HG03108 (cell line): ENCODE measurements around the gene CDKAL1.

ENCODE experiments used
- ATAC-seq: cut with Tn5 transposase; IDR thresholded peaks from one replicate; pipeline ENCODE4 v1.9.1; 2021; ENCODE audit warnings: moderate library complexity; ENCODE audit not compliant: unreplicated experiment

CDKAL1 gene

GRCh38 chr6:20946022-20946421 lies 411.8 kb downstream of the CDKAL1 start:
- peak; percentile 72 for ATAC-seq

GRCh38 chr6:20946890-20947289 lies 412.6 kb downstream of the CDKAL1 start:
- ATAC-seq = no peak

GRCh38 chr6:20947977-20948376 lies 413.7 kb downstream of the CDKAL1 start:
- no peak for ATAC-seq

- no peak for ATAC-seq
Observed at GRCh38 chr6:20948556-20948955, 414.3 kb downstream of the CDKAL1 start.

DNA sequence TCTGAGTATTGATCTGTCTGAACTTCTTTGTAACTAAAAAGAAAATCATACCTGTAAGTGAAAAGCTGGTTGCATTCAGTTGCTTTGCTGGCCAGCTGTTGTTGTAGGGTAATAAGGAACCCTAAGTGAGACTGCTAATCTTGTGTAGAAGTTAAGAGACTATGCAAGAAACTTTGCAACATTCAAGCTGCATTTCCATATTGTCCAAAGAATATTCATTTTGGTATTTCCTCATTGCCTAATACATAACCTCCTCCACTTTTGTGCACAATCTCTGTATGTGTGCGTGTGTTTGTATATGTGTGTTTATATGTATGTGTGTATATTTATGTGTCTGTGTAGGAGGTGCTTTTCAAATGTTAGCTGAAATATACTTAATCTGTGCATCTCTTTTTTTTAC lies 414.9 kb downstream of the CDKAL1 start:
- ATAC-seq = no peak

- no peak for ATAC-seq
Observed at GRCh38 chr6:20952699-20953474, 418.6 kb downstream of the CDKAL1 start.

DNA sequence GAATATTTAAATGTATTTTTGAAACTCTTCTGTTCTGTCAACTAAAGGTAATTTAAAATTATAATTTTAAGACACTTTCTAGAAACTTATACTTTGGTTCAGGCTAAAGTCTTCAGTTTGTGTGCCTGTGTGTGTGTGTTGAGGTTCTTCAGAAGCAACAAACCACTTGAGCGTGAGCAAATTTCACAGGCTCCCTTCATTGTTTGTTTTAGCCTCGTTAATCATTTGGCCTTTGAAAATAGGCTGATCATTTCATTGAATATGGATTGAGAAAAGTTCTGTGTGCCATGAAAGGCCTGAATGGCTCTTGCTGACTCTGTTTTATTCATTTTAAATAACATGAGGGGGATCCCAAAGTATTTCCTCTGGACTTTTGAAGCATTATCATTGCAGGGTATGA lies 420.1 kb downstream of the CDKAL1 start:
- ATAC-seq = no peak

DNA sequence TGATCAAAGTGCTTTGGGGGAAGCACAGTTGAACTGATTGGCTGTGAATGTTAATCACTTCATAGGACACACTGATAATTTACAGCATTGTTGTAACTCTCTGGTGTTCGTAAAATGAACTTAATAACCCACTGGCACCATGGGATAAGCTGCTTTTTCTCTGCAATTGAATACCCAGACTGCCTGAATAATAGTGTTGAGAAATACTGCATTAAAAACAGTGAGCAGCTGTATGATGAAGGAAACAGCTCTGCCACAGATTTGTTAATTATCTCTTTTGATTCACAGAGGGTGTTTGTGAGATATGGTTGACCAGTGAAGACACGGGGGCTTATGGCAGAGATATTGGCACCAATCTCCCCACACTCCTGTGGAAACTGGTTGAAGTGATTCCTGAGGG lies 420.9 kb downstream of the CDKAL1 start:
- no peak for ATAC-seq

- ATAC-seq = no peak
Observed at GRCh38 chr6:20955751-20956150, 421.5 kb downstream of the CDKAL1 start.

- no peak for ATAC-seq
Observed at GRCh38 chr6:20960067-20960466, 425.8 kb downstream of the CDKAL1 start.

- no peak for ATAC-seq
Observed at GRCh38 chr6:20965276-20965675, 431.0 kb downstream of the CDKAL1 start.

GRCh38 chr6:20965915-20966314 lies 431.7 kb downstream of the CDKAL1 start:
- no peak for ATAC-seq

GRCh38 chr6:20969551-20969950 lies 435.3 kb downstream of the CDKAL1 start:
- no peak for ATAC-seq

DNA sequence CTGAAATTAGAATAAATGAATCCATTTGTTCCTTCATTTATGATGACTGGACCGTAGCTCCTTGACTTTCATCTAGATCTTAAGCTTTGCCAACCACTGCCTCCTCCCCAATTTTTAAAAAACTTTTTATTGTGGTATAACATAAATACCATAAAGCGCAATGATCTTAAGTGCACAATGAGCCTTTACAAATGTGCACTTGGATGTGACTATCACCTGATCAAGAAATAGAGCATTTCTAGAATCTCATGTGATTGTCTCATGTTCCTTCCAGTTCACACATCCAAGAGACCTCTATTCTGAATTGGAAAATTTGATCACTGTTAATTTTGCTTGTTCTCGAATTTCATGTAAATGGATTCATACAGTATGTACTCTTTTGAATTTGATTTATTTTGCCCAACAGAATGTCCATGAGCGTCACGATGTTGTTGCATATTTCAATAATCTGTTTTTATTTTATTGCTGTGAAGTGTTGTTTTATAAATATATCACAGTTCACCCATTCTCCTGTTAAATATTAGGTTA lies 442.2 kb downstream of the CDKAL1 start:
- no peak for ATAC-seq

GRCh38 chr6:20978151-20978614 lies 443.9 kb downstream of the CDKAL1 start:
- peak; percentile 75 for ATAC-seq

DNA sequence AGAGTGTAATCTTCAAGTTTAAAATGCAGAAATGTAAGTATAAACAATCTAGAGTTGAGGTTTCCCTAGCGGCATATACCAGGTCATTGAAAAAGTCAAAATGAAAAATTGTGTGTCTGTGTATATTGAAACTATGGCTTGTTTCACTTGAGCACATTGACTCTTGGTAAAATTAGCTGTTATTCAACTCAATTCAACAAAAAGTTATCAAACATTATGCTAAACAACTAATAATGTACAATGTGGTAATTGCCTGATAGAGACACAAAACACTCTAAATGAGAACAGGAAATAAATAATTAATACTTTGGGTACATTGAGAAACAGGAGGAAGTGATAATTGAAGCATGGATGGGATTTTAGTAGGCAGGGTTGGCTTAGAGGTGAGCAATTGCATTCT lies 444.8 kb downstream of the CDKAL1 start:
- ATAC-seq = no peak

DNA sequence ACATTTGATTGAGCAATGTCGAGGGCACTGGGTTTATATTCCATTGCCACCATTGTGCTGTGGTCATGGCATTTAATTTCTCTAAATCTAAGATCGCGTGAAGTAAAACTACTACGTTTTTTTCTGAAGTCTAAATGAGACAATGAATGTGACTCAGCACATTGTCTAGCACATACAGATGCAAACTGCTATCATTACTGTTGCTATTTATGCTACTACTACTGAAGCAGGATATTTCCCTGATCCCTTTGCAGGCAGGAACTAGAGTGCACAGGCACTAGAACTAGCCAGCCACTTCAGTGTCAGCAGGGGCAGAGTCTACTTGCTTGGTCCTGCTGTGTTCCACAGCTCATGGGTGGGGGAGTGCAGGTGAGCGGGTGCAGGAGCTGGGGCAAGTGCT lies 449.7 kb downstream of the CDKAL1 start:
- ATAC-seq = no peak

GRCh38 chr6:20985821-20986220 lies 451.6 kb downstream of the CDKAL1 start:
- no peak for ATAC-seq

DNA sequence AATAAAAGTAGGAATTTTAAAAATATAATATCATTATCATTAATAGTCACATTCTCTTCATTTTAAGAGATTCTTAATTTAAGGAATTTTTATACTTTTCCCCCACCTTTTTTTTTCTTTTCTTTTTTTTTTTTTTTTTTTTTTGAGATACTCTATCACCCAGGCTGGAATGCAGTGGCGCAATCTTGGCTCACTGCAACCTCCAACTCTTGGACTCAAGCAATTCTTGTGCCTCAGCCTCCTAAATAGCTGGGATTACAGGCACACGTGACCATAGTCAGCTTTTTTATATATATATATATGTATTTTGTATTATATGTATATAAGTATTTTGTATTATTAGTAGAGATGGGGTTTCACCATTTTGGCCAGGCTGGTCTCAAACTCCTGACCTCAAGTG lies 457.7 kb downstream of the CDKAL1 start:
- ATAC-seq = no peak

DNA sequence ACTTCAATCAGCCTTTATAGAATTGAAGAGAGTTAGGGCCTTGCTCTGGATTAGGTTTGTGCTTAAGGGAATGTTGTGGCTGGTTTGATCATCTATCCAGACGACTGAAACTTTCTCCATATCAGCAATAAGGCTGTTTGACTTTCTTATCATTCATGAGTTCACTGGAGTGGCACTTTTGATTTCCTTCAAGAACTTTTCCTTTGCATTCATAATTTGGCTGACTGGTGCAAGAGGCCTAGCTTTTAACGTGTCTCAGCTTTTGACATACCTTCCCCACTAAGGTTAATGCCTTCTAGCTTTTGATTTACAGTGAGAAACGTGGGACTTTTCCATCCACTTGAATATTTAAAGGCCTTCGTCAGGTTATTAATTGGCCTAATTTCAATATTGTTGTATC lies 461.8 kb downstream of the CDKAL1 start:
- ATAC-seq = no peak

DNA sequence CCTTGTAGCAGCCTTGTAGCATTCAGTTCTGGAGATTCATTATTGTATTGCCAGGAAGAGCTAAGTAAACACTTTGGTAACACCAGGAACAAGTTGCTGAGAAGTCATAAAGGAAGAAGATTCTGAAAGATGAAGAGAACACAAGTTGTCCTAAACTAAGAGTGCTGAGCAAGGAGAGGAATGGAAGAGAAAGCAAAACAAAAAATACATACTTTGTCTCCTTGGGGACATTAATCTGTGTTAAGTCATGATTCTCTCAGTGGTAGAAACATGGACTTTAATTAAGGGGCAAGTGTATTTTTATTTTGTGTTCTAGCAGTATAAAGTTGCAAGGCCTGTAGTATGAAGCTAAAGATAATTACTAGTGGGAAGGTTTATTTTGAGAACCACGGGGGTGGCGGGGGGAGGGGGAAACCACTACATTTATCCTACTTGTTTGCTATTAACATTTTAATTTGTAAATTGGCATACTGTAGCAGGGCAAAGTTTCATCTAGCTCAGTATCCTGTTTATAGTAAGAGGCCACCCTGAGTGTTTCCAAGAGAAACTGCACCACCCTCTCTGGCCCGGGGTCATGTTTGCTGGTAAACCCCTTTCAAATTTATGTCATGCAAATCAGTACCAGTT lies 463.0 kb downstream of the CDKAL1 start:
- no peak for ATAC-seq

GRCh38 chr6:20997770-20998147 lies 463.5 kb downstream of the CDKAL1 start:
- ATAC-seq = no peak
